Activated CD4-positive, alpha-beta T cell treated with anti-CD3 and anti-CD28 coated beads, Interleukin-2, amount 50 U/mL, for 48 hours (primary cell): ENCODE results near the gene GNG11.
"Not testable (repeated sequence)": the region's sequence is repeated elsewhere in the genome, so short reads cannot be mapped to it uniquely, and the experiment has no call there.

Source experiments
- DNase-seq, 2 experiments: peaks; one replicate each; pipeline ENCODE4 v3.0.0-alpha.2; 2020

GNG11 gene

GRCh38 chr7:93913197-93913596, 8.3 kb upstream of the GNG11 start:
- DNase-seq = no peak

- DNase-seq = no peak
Measured at GRCh38 chr7:93914581-93915066, 6.9 kb upstream of the GNG11 start.

GRCh38 chr7:93915206-93915842, 6.2 kb upstream of the GNG11 start:
- DNase-seq = not testable (repeated sequence)

- DNase-seq = not testable (repeated sequence)
Measured at GRCh38 chr7:93915888-93916287, 5.6 kb upstream of the GNG11 start.

GRCh38 chr7:93916315-93916714, 5.2 kb upstream of the GNG11 start:
- DNase-seq = not testable (repeated sequence)

GRCh38 chr7:93920496-93921182, 896 bp upstream of the GNG11 start:
- no peak for DNase-seq

GRCh38 chr7:93921186-93921585, 349 bp upstream of the GNG11 start:
- no peak for DNase-seq

- DNase-seq = no peak
Measured at GRCh38 chr7:93923296-93923695, 1.8 kb downstream of the GNG11 start.

- DNase-seq = no peak
Measured at GRCh38 chr7:93923942-93924341, 2.4 kb downstream of the GNG11 start.

- DNase-seq = no peak
Measured at GRCh38 chr7:93926800-93927199, 5.3 kb downstream of the GNG11 start.

- no peak for DNase-seq
Measured at GRCh38 chr7:93927585-93927984, 6.0 kb downstream of the GNG11 start.

- DNase-seq = no peak
Measured at GRCh38 chr7:93931655-93932054, 10.1 kb downstream of the GNG11 start.

GRCh38 chr7:93933156-93933555, 11.6 kb downstream of the GNG11 start:
- DNase-seq = no peak

- no peak for DNase-seq
Measured at GRCh38 chr7:93935102-93935501, 13.6 kb downstream of the GNG11 start.

- DNase-seq = no peak
Measured at GRCh38 chr7:93937818-93938217, 16.3 kb downstream of the GNG11 start.

- no peak for DNase-seq
Measured at GRCh38 chr7:93938293-93938692, 16.8 kb downstream of the GNG11 start.

- DNase-seq = no peak
Measured at GRCh38 chr7:93941945-93942344, 20.4 kb downstream of the GNG11 start.

GRCh38 chr7:93943816-93944540, 22.4 kb downstream of the GNG11 start:
- DNase-seq = no peak

- DNase-seq = no peak
Measured at GRCh38 chr7:93944673-93945072, 23.1 kb downstream of the GNG11 start.

- DNase-seq = no peak
Measured at GRCh38 chr7:93945083-93945482, 23.5 kb downstream of the GNG11 start.

- no peak for DNase-seq
Measured at GRCh38 chr7:93945756-93946535, 24.4 kb downstream of the GNG11 start.

- DNase-seq = no peak
Measured at GRCh38 chr7:93948106-93948505, 26.6 kb downstream of the GNG11 start.

GRCh38 chr7:93948873-93949272, 27.3 kb downstream of the GNG11 start:
- no peak for DNase-seq
